HepG2 (cell line): ENCODE measurements around the gene TOMM6. TPM values are rescaled to one million over a fixed set of nuclear protein-coding genes. Genes with fewer than 3 reads are reported as not detected.

Experiments used
- FOXA3 ChIP-seq: IDR thresholded peaks from 2 replicates; pipeline ENCODE4 v1.6.1; 2016; ENCODE audit warnings: missing genetic modification reagents, missing compliant biosample characterization
- MEF2D ChIP-seq: sonication (generic); formaldehyde crosslinking; IDR thresholded peaks from 2 replicates; pipeline ENCODE4 v1.5.1; 2020; ENCODE audit warnings: mild to moderate bottlenecking, missing genetic modification reagents
- MYC ChIP-seq: sonication (generic); formaldehyde crosslinking; IDR thresholded peaks from 2 replicates; pipeline ENCODE4 v1.9.0; 2021; ENCODE audit warnings: missing genetic modification reagents, borderline replicate concordance
- NCOA2 ChIP-seq: sonication (generic); formaldehyde crosslinking; IDR thresholded peaks from 2 replicates; pipeline ENCODE4 v1.8.0; 2022; ENCODE audit warnings: inconsistent platforms
- NONO ChIP-seq, 2 experiments: fragments of 450-650 bp in 1 of 2; sonication (generic) in 1 of 2; formaldehyde crosslinking in 1 of 2; IDR thresholded peaks in 1 of 2; conservative IDR thresholded peaks in 1 of 2; 2 replicates each; pipeline versions ENCODE4 v1.6.1 to v1.8.0; 2017 to 2022; ENCODE audit warnings: mild to moderate bottlenecking in 1 of 2, missing genetic modification reagents in 1 of 2, moderate library complexity in 1 of 2
- NRL ChIP-seq: sonication (generic); formaldehyde crosslinking; IDR thresholded peaks from 2 replicates; pipeline ENCODE4 v1.5.0; 2020; ENCODE audit warnings: missing genetic modification reagents, mild to moderate bottlenecking, moderate library complexity, borderline replicate concordance
- RBAK ChIP-seq: sonication (generic); formaldehyde crosslinking; IDR thresholded peaks from 2 replicates; pipeline ENCODE4 v1.5.1; 2020; ENCODE audit warnings: mild to moderate bottlenecking, missing genetic modification reagents
- SAP130 ChIP-seq: IDR thresholded peaks from 2 replicates; pipeline ENCODE4 v1.6.1; 2016; ENCODE audit warnings: low read depth
- SNAPC2 ChIP-seq: sonication (generic); formaldehyde crosslinking; IDR thresholded peaks from 2 replicates; pipeline ENCODE4 v1.8.1; 2022; ENCODE audit warnings: mild to moderate bottlenecking, missing genetic modification reagents
- TBX2 ChIP-seq: sonication (generic); formaldehyde crosslinking; IDR thresholded peaks from 2 replicates; pipeline ENCODE4 v1.5.0; 2020; ENCODE audit warnings: missing genetic modification reagents, mild to moderate bottlenecking, borderline replicate concordance
- ZKSCAN1 ChIP-seq: fragments of 150-350 bp; IDR thresholded peaks from 2 replicates; pipeline ENCODE4 v1.6.1; 2014; ENCODE audit warnings: low read length
- ZNF557 ChIP-seq: sonication (generic); formaldehyde crosslinking; IDR thresholded peaks from 2 replicates; pipeline ENCODE4 v1.4.0; 2020; ENCODE audit warnings: missing genetic modification reagents
- ZNF75D ChIP-seq: sonication (generic); formaldehyde crosslinking; IDR thresholded peaks from 2 replicates; pipeline ENCODE4 v1.8.1; 2023; ENCODE audit warnings: missing genetic modification reagents, mild to moderate bottlenecking, borderline replicate concordance
- polyA plus RNA-seq, 8 experiments: library from polyadenylated mRNA; depleted of rRNA in 3 of 8; stranded (reverse) in 7 of 8; unstranded in 1 of 8; fragments of >200 nt; fragmentation: Illumina TruSeq in 4 of 8; extraction: Trizol in 4 of 8; gene quantifications; 2 replicates each; pipeline versions ENCODE4 v1.2.1 to v1.2.3, GENCODE V29; 2011 to 2016; ENCODE audit warnings: low read depth in 4 of 8, missing spikeins in 1 of 8, mixed read lengths in 1 of 8; ENCODE audit not compliant: insufficient read depth in 1 of 8
- total RNA-seq, 5 experiments: library from RNA; depleted of rRNA; stranded (reverse); fragments of >200 nt; fragmentation: Illumina TruSeq; extraction: Trizol; gene quantifications; 2 replicates each; pipeline ENCODE4 v1.2.3, GENCODE V29; 2016; ENCODE audit warnings: low read depth in 1 of 5
- TF ChIP-seq, protein P1 (sequence below): sonication (generic); formaldehyde crosslinking; IDR thresholded peaks from 2 replicates; pipeline ENCODE4 v1.5.1; 2020; ENCODE audit warnings: mild to moderate bottlenecking, moderate library complexity, missing genetic modification reagents
- TF ChIP-seq, protein P2 (sequence below): sonication (generic); formaldehyde crosslinking; IDR thresholded peaks from 2 replicates; pipeline ENCODE4 v1.4.0; 2020; ENCODE audit warnings: missing genetic modification reagents, borderline replicate concordance
- TF ChIP-seq, protein P3 (sequence below): sonication (generic); formaldehyde crosslinking; IDR thresholded peaks from 2 replicates; pipeline ENCODE4 v1.8.1; 2023; ENCODE audit warnings: mild to moderate bottlenecking, missing genetic modification reagents, borderline replicate concordance
- TF ChIP-seq, protein P4 (sequence below): sonication (generic); formaldehyde crosslinking; IDR thresholded peaks from 2 replicates; pipeline ENCODE4 v1.4.0; 2020; ENCODE audit warnings: missing genetic modification reagents, borderline replicate concordance
- TF ChIP-seq, protein P5 (sequence below): sonication (generic); formaldehyde crosslinking; conservative IDR thresholded peaks from 2 replicates; pipeline ENCODE4 v1.8.0; 2022; ENCODE audit warnings: missing genetic modification reagents

The TOMM6 gene
- total and polyA plus RNA-seq, 2 of the 13 experiments (the other 11 are each of a cell fraction or from before 2014, with no cell fraction given), result 320 to 321 TPM

DNA sequence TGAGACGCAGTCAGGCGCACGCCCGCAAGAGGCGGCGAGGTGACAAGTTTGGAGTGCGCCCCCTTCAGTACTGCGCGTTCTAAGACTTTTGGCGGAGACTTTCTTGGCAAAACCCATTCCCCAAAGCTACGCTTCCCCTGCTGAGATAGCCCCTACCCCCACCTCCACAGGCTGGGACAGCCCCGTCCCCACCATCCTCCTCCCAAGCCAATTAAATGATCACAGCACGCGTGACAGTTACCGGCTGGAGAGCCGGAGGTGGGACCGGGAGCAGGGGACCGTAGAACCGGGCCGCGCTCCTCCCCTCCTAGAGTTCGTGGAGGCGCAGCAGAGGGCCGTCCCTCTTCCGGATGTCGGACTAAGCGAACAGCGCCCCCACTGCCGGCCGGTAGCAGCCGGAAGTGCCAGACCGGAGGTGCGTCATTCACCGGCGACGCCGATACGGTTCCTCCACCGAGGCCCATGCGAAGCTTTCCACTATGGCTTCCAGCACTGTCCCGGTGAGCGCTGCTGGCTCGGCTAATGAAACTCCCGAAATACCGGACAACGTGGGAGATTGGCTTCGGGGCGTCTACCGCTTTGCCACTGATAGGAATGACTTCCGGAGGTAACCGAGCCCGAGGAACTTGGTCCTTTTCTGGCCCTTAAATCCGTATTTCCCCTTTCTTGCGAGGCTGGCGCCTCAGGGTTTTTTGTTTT lies at the start of gene TOMM6 (continued):
- TF ChIP-seq, protein P1, sequence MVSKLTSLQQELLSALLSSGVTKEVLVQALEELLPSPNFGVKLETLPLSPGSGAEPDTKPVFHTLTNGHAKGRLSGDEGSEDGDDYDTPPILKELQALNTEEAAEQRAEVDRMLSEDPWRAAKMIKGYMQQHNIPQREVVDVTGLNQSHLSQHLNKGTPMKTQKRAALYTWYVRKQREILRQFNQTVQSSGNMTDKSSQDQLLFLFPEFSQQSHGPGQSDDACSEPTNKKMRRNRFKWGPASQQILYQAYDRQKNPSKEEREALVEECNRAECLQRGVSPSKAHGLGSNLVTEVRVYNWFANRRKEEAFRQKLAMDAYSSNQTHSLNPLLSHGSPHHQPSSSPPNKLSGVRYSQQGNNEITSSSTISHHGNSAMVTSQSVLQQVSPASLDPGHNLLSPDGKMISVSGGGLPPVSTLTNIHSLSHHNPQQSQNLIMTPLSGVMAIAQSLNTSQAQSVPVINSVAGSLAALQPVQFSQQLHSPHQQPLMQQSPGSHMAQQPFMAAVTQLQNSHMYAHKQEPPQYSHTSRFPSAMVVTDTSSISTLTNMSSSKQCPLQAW, result peak; percentile 86; the same call in 1 of the 2 replicates
- TF ChIP-seq SAP130 (CRISPR knock-in tag) (peak; percentile 99), FOXA3 (CRISPR knock-in tag) (peak; percentile 57; the same call in 1 of the 2 replicates), MYC (peak; percentile 96), SNAPC2 (CRISPR knock-in tag) (no peak), NRL (CRISPR knock-in tag) (peak; percentile 62), NCOA2 (CRISPR knock-in tag) (peak; percentile 65), ZNF557 (CRISPR knock-in tag) (no peak; the same call in 1 of the 2 replicates), ZKSCAN1 (peak; percentile 53; the same call in 1 of the 2 replicates), RBAK (CRISPR knock-in tag) (0 out of 2 replicates have a peak, but pooled peaks have one; percentile 48), MEF2D (CRISPR knock-in tag) (peak; percentile 79; the same call in 1 of the 2 replicates), ZNF75D (CRISPR knock-in tag) (no peak), NONO (IDR thresholded peaks at IDR 0.05) (no peak), NONO (CRISPR knock-in tag; conservative IDR thresholded peaks at IDR 0.05) (peak; percentile 87; the same call in 1 of the 2 replicates), TBX2 (CRISPR knock-in tag) (peak; percentile 85)
- TF ChIP-seq, protein P2, sequence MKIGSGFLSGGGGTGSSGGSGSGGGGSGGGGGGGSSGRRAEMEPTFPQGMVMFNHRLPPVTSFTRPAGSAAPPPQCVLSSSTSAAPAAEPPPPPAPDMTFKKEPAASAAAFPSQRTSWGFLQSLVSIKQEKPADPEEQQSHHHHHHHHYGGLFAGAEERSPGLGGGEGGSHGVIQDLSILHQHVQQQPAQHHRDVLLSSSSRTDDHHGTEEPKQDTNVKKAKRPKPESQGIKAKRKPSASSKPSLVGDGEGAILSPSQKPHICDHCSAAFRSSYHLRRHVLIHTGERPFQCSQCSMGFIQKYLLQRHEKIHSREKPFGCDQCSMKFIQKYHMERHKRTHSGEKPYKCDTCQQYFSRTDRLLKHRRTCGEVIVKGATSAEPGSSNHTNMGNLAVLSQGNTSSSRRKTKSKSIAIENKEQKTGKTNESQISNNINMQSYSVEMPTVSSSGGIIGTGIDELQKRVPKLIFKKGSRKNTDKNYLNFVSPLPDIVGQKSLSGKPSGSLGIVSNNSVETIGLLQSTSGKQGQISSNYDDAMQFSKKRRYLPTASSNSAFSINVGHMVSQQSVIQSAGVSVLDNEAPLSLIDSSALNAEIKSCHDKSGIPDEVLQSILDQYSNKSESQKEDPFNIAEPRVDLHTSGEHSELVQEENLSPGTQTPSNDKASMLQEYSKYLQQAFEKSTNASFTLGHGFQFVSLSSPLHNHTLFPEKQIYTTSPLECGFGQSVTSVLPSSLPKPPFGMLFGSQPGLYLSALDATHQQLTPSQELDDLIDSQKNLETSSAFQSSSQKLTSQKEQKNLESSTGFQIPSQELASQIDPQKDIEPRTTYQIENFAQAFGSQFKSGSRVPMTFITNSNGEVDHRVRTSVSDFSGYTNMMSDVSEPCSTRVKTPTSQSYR, result 0 out of 2 replicates have a peak, but pooled peaks have one; percentile 23
- TF ChIP-seq, protein P3, sequence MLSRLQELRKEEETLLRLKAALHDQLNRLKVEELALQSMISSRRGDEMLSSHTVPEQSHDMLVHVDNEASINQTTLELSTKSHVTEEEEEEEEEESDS (CRISPR knock-in tag), result peak; percentile 78; the same call in 1 of the 2 replicates
- TF ChIP-seq, protein P4, sequence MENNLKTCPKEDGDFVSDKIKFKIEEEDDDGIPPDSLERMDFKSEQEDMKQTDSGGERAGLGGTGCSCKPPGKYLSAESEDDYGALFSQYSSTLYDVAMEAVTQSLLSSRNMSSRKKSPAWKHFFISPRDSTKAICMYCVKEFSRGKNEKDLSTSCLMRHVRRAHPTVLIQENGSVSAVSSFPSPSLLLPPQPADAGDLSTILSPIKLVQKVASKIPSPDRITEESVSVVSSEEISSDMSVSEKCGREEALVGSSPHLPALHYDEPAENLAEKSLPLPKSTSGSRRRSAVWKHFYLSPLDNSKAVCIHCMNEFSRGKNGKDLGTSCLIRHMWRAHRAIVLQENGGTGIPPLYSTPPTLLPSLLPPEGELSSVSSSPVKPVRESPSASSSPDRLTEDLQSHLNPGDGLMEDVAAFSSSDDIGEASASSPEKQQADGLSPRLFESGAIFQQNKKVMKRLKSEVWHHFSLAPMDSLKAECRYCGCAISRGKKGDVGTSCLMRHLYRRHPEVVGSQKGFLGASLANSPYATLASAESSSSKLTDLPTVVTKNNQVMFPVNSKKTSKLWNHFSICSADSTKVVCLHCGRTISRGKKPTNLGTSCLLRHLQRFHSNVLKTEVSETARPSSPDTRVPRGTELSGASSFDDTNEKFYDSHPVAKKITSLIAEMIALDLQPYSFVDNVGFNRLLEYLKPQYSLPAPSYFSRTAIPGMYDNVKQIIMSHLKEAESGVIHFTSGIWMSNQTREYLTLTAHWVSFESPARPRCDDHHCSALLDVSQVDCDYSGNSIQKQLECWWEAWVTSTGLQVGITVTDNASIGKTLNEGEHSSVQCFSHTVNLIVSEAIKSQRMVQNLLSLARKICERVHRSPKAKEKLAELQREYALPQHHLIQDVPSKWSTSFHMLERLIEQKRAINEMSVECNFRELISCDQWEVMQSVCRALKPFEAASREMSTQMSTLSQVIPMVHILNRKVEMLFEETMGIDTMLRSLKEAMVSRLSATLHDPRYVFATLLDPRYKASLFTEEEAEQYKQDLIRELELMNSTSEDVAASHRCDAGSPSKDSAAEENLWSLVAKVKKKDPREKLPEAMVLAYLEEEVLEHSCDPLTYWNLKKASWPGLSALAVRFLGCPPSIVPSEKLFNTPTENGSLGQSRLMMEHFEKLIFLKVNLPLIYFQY (CRISPR knock-in tag), result peak; percentile 97
- TF ChIP-seq, protein P5, sequence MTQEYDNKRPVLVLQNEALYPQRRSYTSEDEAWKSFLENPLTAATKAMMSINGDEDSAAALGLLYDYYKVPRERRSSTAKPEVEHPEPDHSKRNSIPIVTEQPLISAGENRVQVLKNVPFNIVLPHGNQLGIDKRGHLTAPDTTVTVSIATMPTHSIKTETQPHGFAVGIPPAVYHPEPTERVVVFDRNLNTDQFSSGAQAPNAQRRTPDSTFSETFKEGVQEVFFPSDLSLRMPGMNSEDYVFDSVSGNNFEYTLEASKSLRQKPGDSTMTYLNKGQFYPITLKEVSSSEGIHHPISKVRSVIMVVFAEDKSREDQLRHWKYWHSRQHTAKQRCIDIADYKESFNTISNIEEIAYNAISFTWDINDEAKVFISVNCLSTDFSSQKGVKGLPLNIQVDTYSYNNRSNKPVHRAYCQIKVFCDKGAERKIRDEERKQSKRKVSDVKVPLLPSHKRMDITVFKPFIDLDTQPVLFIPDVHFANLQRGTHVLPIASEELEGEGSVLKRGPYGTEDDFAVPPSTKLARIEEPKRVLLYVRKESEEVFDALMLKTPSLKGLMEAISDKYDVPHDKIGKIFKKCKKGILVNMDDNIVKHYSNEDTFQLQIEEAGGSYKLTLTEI (CRISPR knock-in tag), result no peak
